Nephron progenitor cell (in vitro differentiated cells): ENCODE results near the gene WDR43.
A peak's percentile ranks its signal among the peaks of the same experiment; 100 is the strongest.

Source experiments
- DNase-seq: peaks from one replicate; pipeline ENCODE4 v3.0.0; 2021
- H3K27ac Mint-ChIP-seq: 2 replicates; pipeline ENCODE4 v1.8.0; 2021; ENCODE audit warnings: mild to moderate bottlenecking, moderate library complexity, mixed read lengths
- H3K27me3 Mint-ChIP-seq: 2 replicates; pipeline ENCODE4 v1.8.0; 2021; ENCODE audit warnings: mild to moderate bottlenecking, low read depth, mixed read lengths; ENCODE audit not compliant: poor library complexity
- H3K36me3 Mint-ChIP-seq: 2 replicates; pipeline ENCODE4 v1.8.0; 2021; ENCODE audit warnings: low read depth, mixed read lengths
- H3K4me1 Mint-ChIP-seq: 2 replicates; pipeline ENCODE4 v1.8.0; 2021; ENCODE audit warnings: mixed read lengths
- H3K4me3 Mint-ChIP-seq: 2 replicates; pipeline ENCODE4 v1.8.0; 2021; ENCODE audit warnings: mild to moderate bottlenecking, moderate library complexity, mixed read lengths
- H3K9me3 Mint-ChIP-seq: 2 replicates; pipeline ENCODE4 v1.8.0; 2021; ENCODE audit warnings: mild to moderate bottlenecking, moderate library complexity, mixed read lengths
- TF ChIP-seq, protein P1 (sequence below): fragments of 200-600 bp; sonication (generic); IDR thresholded peaks from 2 replicates; pipeline ENCODE4 v1.5.0; 2021; ENCODE audit warnings: antibody characterized with exemption

Gene WDR43

DNA sequence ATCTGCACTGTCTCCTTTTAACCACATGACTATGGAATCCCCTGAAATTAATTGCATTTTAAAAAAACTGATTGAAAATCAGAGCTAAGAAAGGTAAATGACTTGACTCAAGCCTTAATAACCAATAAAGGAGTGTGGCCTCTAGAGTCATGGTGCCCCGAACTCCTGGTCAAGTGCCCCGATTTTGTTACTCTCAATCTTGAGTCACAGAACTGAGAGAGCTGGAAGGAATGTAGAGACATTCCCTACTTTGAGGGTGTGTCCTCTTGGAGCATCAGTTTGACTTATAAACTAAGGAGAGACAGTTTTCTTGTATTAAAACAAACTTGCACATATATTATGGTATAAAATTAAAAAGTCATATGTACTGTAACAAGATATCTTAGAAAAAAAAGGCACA lies 2.4 kb downstream of the WDR43 start:
- Mint-ChIP-seq H3K4me3 (peak overlapping the region; percentile 98), H3K27me3 (peaks cover 8% of the 10 kb centered on the region), H3K36me3 (no peaks in the 10 kb centered on the region), H3K27ac (no peak overlapping the region), H3K4me1 (peaks cover 45% of the 10 kb centered on the region), H3K9me3 (peaks cover 7% of the 10 kb centered on the region)
- DNase-seq: no peak
- TF ChIP-seq, protein P1, sequence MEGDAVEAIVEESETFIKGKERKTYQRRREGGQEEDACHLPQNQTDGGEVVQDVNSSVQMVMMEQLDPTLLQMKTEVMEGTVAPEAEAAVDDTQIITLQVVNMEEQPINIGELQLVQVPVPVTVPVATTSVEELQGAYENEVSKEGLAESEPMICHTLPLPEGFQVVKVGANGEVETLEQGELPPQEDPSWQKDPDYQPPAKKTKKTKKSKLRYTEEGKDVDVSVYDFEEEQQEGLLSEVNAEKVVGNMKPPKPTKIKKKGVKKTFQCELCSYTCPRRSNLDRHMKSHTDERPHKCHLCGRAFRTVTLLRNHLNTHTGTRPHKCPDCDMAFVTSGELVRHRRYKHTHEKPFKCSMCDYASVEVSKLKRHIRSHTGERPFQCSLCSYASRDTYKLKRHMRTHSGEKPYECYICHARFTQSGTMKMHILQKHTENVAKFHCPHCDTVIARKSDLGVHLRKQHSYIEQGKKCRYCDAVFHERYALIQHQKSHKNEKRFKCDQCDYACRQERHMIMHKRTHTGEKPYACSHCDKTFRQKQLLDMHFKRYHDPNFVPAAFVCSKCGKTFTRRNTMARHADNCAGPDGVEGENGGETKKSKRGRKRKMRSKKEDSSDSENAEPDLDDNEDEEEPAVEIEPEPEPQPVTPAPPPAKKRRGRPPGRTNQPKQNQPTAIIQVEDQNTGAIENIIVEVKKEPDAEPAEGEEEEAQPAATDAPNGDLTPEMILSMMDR: no peak

DNA sequence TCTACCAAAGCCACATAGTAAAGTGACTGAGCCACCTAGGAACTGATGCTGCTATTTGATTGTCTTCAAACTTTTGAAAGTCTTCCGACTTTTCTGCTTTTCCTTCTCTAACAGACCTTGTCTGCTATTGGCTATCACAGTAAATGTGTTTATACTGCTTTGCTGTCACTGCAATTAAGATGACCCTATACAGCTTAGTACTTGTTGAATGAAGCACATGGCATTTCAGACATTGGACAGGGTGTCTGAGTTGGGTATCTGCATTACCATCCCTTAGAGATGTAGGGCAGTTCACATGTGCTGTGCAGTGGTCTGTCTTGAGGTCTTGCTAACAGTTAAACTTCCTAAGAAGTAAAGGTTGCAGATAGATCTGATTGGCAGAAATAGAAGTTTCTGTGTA lies 3.6 kb downstream of the WDR43 start:
- Mint-ChIP-seq H3K27me3 (peaks cover 7% of the 10 kb centered on the region), H3K4me3 (no peak overlapping the region), H3K4me1 (peaks cover 45% of the 10 kb centered on the region), H3K36me3 (peaks cover 7% of the 10 kb centered on the region), H3K27ac (no peak overlapping the region), H3K9me3 (peaks cover 5% of the 10 kb centered on the region)
- TF ChIP-seq, protein P1: no peak
- no peak for DNase-seq

DNA sequence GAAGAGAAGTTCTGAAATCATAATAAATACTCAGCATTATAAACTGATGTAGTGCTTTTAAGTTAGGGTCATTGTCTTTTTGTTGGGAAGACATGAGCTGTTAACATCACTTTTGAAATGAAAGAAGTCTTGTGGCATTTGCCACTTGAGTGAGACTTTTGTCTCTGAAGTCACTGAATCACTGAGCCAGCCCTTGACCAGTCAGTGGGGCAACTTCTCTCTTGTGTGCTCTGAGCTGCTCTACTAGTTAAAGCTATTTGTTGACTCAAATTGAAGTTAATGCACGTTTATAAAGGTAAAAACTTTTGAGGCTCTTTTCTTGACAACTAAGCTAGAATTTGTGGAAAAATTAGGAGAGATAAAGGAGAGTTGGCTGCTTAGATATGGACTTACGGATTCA lies 6.7 kb downstream of the WDR43 start:
- Mint-ChIP-seq H3K27ac (no peak overlapping the region), H3K4me1 (peaks cover 36% of the 10 kb centered on the region), H3K4me3 (no peak overlapping the region), H3K9me3 (no peaks in the 10 kb centered on the region), H3K36me3 (peaks cover 30% of the 10 kb centered on the region), H3K27me3 (no peaks in the 10 kb centered on the region)
- no peak for DNase-seq
- TF ChIP-seq, protein P1: no peak

DNA sequence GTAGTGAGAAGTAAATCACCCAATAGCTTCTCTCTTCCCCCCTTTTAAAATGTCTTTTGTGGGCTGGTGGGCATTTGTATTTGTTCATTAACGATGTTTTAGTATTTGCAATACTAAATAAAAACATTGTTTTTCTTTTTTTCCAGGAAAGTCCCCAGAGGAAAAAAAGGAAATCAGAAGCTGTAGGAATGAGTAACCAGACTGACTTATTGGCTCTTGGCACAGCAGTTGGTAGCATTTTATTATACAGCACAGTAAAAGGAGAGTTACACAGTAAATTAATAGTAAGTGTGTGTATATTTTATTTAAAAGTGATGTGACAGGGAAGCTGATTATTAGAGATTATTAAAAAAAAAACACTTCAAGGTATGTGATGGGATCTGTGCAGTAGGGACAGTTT lies 7.4 kb downstream of the WDR43 start:
- no peak overlapping the region for H3K27ac Mint-ChIP-seq
- TF ChIP-seq, protein P1: no peak
- H3K36me3 Mint-ChIP-seq: peaks cover 36% of the 10 kb centered on the region
- no peak overlapping the region for H3K4me3 Mint-ChIP-seq
- no peaks in the 10 kb centered on the region for H3K27me3 Mint-ChIP-seq
- DNase-seq: no peak
- H3K9me3 Mint-ChIP-seq: no peaks in the 10 kb centered on the region
- peaks cover 30% of the 10 kb centered on the region for H3K4me1 Mint-ChIP-seq

DNA sequence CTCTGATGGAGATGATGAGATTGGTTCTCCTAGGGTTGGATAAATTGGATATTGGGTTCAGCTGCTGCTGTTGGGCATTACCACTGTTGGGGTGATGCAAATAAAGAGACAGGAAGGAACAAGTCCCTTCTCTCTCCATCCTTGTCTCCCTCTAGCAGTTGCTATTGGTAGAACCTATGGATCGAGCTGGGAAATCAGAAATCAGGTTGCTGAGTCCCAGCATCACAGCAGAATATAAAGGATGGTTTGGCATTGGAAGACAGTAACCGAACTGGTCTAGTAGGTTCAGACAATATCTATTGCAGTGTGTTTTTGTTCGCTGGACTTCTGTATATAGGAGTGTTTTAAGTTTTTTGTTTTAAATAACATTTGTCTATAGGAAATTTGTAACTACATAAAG lies 8.1 kb downstream of the WDR43 start:
- no peaks in the 10 kb centered on the region for H3K9me3 Mint-ChIP-seq
- peaks cover 23% of the 10 kb centered on the region for H3K4me1 Mint-ChIP-seq
- TF ChIP-seq, protein P1: no peak
- H3K4me3 Mint-ChIP-seq: no peak overlapping the region
- H3K27ac Mint-ChIP-seq: no peak overlapping the region
- H3K36me3 Mint-ChIP-seq: peaks cover 42% of the 10 kb centered on the region
- H3K27me3 Mint-ChIP-seq: no peaks in the 10 kb centered on the region
- no peak for DNase-seq

DNA sequence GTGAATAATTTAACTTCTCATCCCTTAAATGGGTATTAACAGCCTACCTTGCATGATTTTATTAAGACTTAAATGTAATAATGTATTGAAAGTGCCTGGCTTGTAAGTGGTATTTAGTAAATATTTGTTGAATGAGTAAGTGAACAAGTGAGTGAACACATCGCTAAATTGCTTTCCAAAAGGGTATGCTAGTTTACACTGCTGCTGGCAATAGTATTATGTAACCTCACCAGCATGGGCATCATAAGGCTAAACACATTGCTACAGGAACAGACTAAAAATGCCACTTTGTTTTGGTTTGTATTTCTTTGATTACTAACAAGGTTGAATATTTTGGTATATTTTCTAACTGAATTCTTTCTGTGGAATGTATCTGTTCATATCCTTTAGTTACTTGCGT lies 9.8 kb downstream of the WDR43 start:
- no peak for DNase-seq
- H3K27ac Mint-ChIP-seq: no peak overlapping the region
- peaks cover 59% of the 10 kb centered on the region for H3K36me3 Mint-ChIP-seq

More for the DNA sequence above, 9.8 kb downstream of the WDR43 start:
- no peak overlapping the region for H3K4me3 Mint-ChIP-seq
- H3K27me3 Mint-ChIP-seq: no peaks in the 10 kb centered on the region
- peaks cover 8% of the 10 kb centered on the region for H3K4me1 Mint-ChIP-seq
- H3K9me3 Mint-ChIP-seq: no peaks in the 10 kb centered on the region
- TF ChIP-seq, protein P1: no peak
